Measurements from ENCODE around the gene EEF1AKMT3. TPM values are rescaled to one million over a fixed set of nuclear protein-coding genes. Genes with fewer than 3 reads are reported as not detected.

The EEF1AKMT3 gene
- total RNA-seq, 2 donors from 2014 or later = 3.4 to 4.8 TPM

GRCh38 chr12:57733928-57734327 is 38.5 kb upstream of the EEF1AKMT3 start:
- Histone ChIP-seq H3K27me3 (peaks cover 38% of the 10 kb centered on the region), H3K4me1 (peaks cover 5% of the 10 kb centered on the region), H3K27ac (no peak overlapping the region), H3K4me3 (no peak overlapping the region), H3K9ac (ENCODE audit: low read depth in 2 of 2, low read length in 2 of 2) (no peak overlapping the region), H3K36me3 (no peaks in the 10 kb centered on the region), H3K9me3 (no peaks in the 10 kb centered on the region)
- no peak for TF ChIP-seq CTCF (IDR thresholded peaks at IDR 0.05)
- DNase-seq = no peak
- intact Hi-C loops (cut with DNase I) = no loop called here

- peaks cover 45% of the 10 kb centered on the region for H3K27me3 ChIP-seq
- TF ChIP-seq CTCF (IDR thresholded peaks at IDR 0.05) = no peak
- H3K9ac ChIP-seq (ENCODE audit: low read depth in 2 of 2, low read length in 2 of 2) = no peak overlapping the region
- peaks cover 5% of the 10 kb centered on the region for H3K4me1 ChIP-seq
- DNase-seq = no peak
- H3K36me3 ChIP-seq = no peaks in the 10 kb centered on the region
- H3K9me3 ChIP-seq = no peaks in the 10 kb centered on the region
- intact Hi-C loops (cut with DNase I) = no loop called here
- no peak overlapping the region for H3K27ac ChIP-seq
- no peak overlapping the region for H3K4me3 ChIP-seq
These were observed 37.8 kb upstream of the EEF1AKMT3 start for GRCh38 chr12:57734591-57734990.

- peaks cover 5% of the 10 kb centered on the region for H3K4me1 ChIP-seq
- H3K27me3 ChIP-seq = peaks cover 52% of the 10 kb centered on the region
- no peak for TF ChIP-seq CTCF (IDR thresholded peaks at IDR 0.05)
- H3K9me3 ChIP-seq = no peaks in the 10 kb centered on the region
- DNase-seq = no peak
- intact Hi-C loops (cut with DNase I) = no loop called here
- no peaks in the 10 kb centered on the region for H3K36me3 ChIP-seq
- H3K9ac ChIP-seq (ENCODE audit: low read depth in 2 of 2, low read length in 2 of 2) = no peak overlapping the region
- H3K4me3 ChIP-seq = no peak overlapping the region
- no peak overlapping the region for H3K27ac ChIP-seq
These were observed 37.1 kb upstream of the EEF1AKMT3 start for GRCh38 chr12:57735198-57735855.

- no peak for DNase-seq
- no peaks in the 10 kb centered on the region for H3K36me3 ChIP-seq
- H3K4me3 ChIP-seq = no peak overlapping the region
- H3K4me1 ChIP-seq = peaks cover 5% of the 10 kb centered on the region
- H3K9me3 ChIP-seq = no peaks in the 10 kb centered on the region
- no peak overlapping the region for H3K27ac ChIP-seq
- peaks cover 58% of the 10 kb centered on the region for H3K27me3 ChIP-seq
- intact Hi-C loops (cut with DNase I) = no loop called here
- TF ChIP-seq CTCF (IDR thresholded peaks at IDR 0.05) = no peak
- no peak overlapping the region for H3K9ac ChIP-seq (ENCODE audit: low read depth in 2 of 2, low read length in 2 of 2)
These were observed 36.3 kb upstream of the EEF1AKMT3 start for GRCh38 chr12:57735952-57736740.

GRCh38 chr12:57736741-57737466 is 35.5 kb upstream of the EEF1AKMT3 start:
- Histone ChIP-seq H3K9ac (ENCODE audit: low read depth in 2 of 2, low read length in 2 of 2) (no peak overlapping the region), H3K27ac (no peak overlapping the region), H3K4me3 (no peak overlapping the region), H3K4me1 (peaks cover 5% of the 10 kb centered on the region), H3K9me3 (no peaks in the 10 kb centered on the region), H3K27me3 (peaks cover 58% of the 10 kb centered on the region), H3K36me3 (no peaks in the 10 kb centered on the region)
- no peak for DNase-seq
- intact Hi-C loops (cut with DNase I) = no loop called here
- no peak for TF ChIP-seq CTCF (IDR thresholded peaks at IDR 0.05)

All from colonic mucosa (tissue), 4 donors.